GM19239 (cell line): Measurements from ENCODE around the gene CEP128.
"Not testable (repeated sequence)": the region's sequence is repeated elsewhere in the genome, so short reads cannot be mapped to it uniquely, and the experiment has no call there.

Experiments
- DNase-seq: peaks from one replicate; pipeline ENCODE4 v3.0.0; 2011; ENCODE audit warnings: low spot score; ENCODE audit not compliant: insufficient read length
- FAIRE-seq: peaks from 2 replicates; lab custom pipeline; 2011; peaks lifted over from hg19 to GRCh38; lab: Jason Lieb, UNC

Gene CEP128

GRCh38 chr14:80954687-80955299 is 13.3 kb upstream of the CEP128 start:
- peak; percentile 28 for DNase-seq
- FAIRE-seq, result peak; percentile 88

- not testable (repeated sequence) for FAIRE-seq, DNase-seq
Observed at GRCh38 chr14:80953211-80953610, 11.7 kb upstream of the CEP128 start.

GRCh38 chr14:80951491-80951890 is 10.0 kb upstream of the CEP128 start:
- DNase-seq (no peak), FAIRE-seq (no peak)

GRCh38 chr14:80948291-80948690 is 6.8 kb upstream of the CEP128 start:
- FAIRE-seq (no peak), DNase-seq (no peak)

- no peak for FAIRE-seq
- DNase-seq, result no peak
Observed at GRCh38 chr14:80946797-80947196, 5.3 kb upstream of the CEP128 start.

- DNase-seq, result no peak
- FAIRE-seq, result no peak
Observed at GRCh38 chr14:80946187-80946586, 4.6 kb upstream of the CEP128 start.

- DNase-seq (no peak), FAIRE-seq (no peak)
Observed at GRCh38 chr14:80944861-80945617, 3.5 kb upstream of the CEP128 start.

- FAIRE-seq (no peak), DNase-seq (no peak)
Observed at GRCh38 chr14:80942191-80942600, 658 bp upstream of the CEP128 start.

GRCh38 chr14:80940146-80940545 is 1.4 kb downstream of the CEP128 start:
- no peak for DNase-seq
- no peak for FAIRE-seq

- FAIRE-seq, result no peak
- no peak for DNase-seq
Observed at GRCh38 chr14:80933686-80934085, 7.9 kb downstream of the CEP128 start.

GRCh38 chr14:80933282-80933681 is 8.3 kb downstream of the CEP128 start:
- FAIRE-seq (no peak), DNase-seq (no peak)

GRCh38 chr14:80930836-80931389 is 10.6 kb downstream of the CEP128 start:
- FAIRE-seq, result peak; percentile 84
- peak; percentile 36 for DNase-seq

GRCh38 chr14:80930095-80930494 is 11.4 kb downstream of the CEP128 start:
- FAIRE-seq, result peak; percentile 31
- DNase-seq, result no peak

GRCh38 chr14:80927083-80927989 is 14.2 kb downstream of the CEP128 start:
- DNase-seq (no peak), FAIRE-seq (no peak)

- no peak for FAIRE-seq
- no peak for DNase-seq
Observed at GRCh38 chr14:80926397-80927082, 15.0 kb downstream of the CEP128 start.

GRCh38 chr14:80924365-80925103 is 17.0 kb downstream of the CEP128 start:
- FAIRE-seq (no peak), DNase-seq (no peak)

GRCh38 chr14:80923368-80923767 is 18.2 kb downstream of the CEP128 start:
- no peak for FAIRE-seq
- no peak for DNase-seq

- DNase-seq (no peak), FAIRE-seq (no peak)
Observed at GRCh38 chr14:80919622-80920021, 21.9 kb downstream of the CEP128 start.

- FAIRE-seq, DNase-seq: not testable (repeated sequence)
Observed at GRCh38 chr14:80912013-80912412, 29.5 kb downstream of the CEP128 start.
